Dedifferentiated amniotic fluid mesenchymal stem cell (primary cell): ENCODE data around the gene RASGRF2.
A peak's percentile ranks its signal among the peaks of the same experiment; 100 is the strongest.

Source experiments
- DNase-seq: peaks from one replicate; pipeline ENCODE4 v3.0.0-alpha.2; 2016; ENCODE audit errors: extremely low spot score

RASGRF2 gene

GRCh38 chr5:81171769-81172168 is 211.6 kb downstream of the RASGRF2 start:
- DNase-seq, result no peak

GRCh38 chr5:81172710-81173109 is 212.5 kb downstream of the RASGRF2 start:
- DNase-seq, result no peak

GRCh38 chr5:81177061-81177460 is 216.9 kb downstream of the RASGRF2 start:
- no peak for DNase-seq

GRCh38 chr5:81179959-81180358 is 219.8 kb downstream of the RASGRF2 start:
- DNase-seq, result no peak

- no peak for DNase-seq
These were observed 220.8 kb downstream of the RASGRF2 start for GRCh38 chr5:81180780-81181460.

GRCh38 chr5:81181576-81182316 is 221.6 kb downstream of the RASGRF2 start:
- DNase-seq, result no peak

GRCh38 chr5:81182396-81183390 is 222.5 kb downstream of the RASGRF2 start:
- DNase-seq, result no peak

GRCh38 chr5:81183811-81184748 is 223.9 kb downstream of the RASGRF2 start:
- DNase-seq, result no peak

- no peak for DNase-seq
These were observed 224.6 kb downstream of the RASGRF2 start for GRCh38 chr5:81184749-81185110.

- no peak for DNase-seq
These were observed 227.7 kb downstream of the RASGRF2 start for GRCh38 chr5:81187885-81188284.

GRCh38 chr5:81188962-81189361 is 228.8 kb downstream of the RASGRF2 start:
- DNase-seq, result no peak

- no peak for DNase-seq
These were observed 229.8 kb downstream of the RASGRF2 start for GRCh38 chr5:81189875-81190498.

GRCh38 chr5:81191726-81192372 is 231.7 kb downstream of the RASGRF2 start:
- DNase-seq, result no peak

- no peak for DNase-seq
These were observed 232.2 kb downstream of the RASGRF2 start for GRCh38 chr5:81192373-81192750.

GRCh38 chr5:81194633-81195334 is 234.6 kb downstream of the RASGRF2 start:
- peak; percentile 65 for DNase-seq

- no peak for DNase-seq
These were observed 235.3 kb downstream of the RASGRF2 start for GRCh38 chr5:81195335-81195929.

- no peak for DNase-seq
These were observed 242.5 kb downstream of the RASGRF2 start for GRCh38 chr5:81202655-81203054.

GRCh38 chr5:81203729-81204128 is 243.6 kb downstream of the RASGRF2 start:
- DNase-seq, result no peak

GRCh38 chr5:81204205-81204604 is 244.0 kb downstream of the RASGRF2 start:
- no peak for DNase-seq
